B cell (primary cell): ENCODE measurements around the gene CWC27. TPM values are rescaled to one million over a fixed set of nuclear protein-coding genes. Genes with fewer than 3 reads are reported as not detected.
A peak's percentile ranks its signal among the peaks of the same experiment; 100 is the strongest.

Experiments used
- ATAC-seq: fragments of 200-7000 bp; cut with Tn5 transposase; one replicate; pipeline ENCODE4 v1.10.0; 2021; ENCODE audit warnings: low read depth, mild to moderate bottlenecking, moderate number of reproducible peaks, moderate library complexity
- CTCF ChIA-PET: fragments of 350-600 bp; sonication (Branson Sonifier 250); formaldehyde crosslinking; loops from one replicate; lab custom pipeline; 2021; ENCODE audit warnings: antibody characterized with exemption, inconsistent platforms; lab: Charles Lee
- POLR2A ChIA-PET: fragments of 350-600 bp; sonication (Branson Sonifier 250); formaldehyde crosslinking; loops from one replicate; lab custom pipeline; 2021; ENCODE audit warnings: antibody characterized with exemption; lab: Charles Lee
- DNase-seq: peaks from one replicate; pipeline ENCODE4 v3.0.0; 2013
- H2AFZ ChIP-seq: 2 replicates; pipeline ENCODE4 v1.6.1; 2012; ENCODE audit warnings: mild to moderate bottlenecking, low read depth, low read length; ENCODE audit not compliant: insufficient read depth, poor library complexity, severe bottlenecking
- H3K27ac ChIP-seq, 2 donors: 1 replicate in 1 of 2; 2 replicates in 1 of 2; pipeline ENCODE4 v1.5.1; 2012 to 2013; ENCODE audit warnings: low read length in 2 of 2, mild to moderate bottlenecking in 2 of 2, moderate library complexity in 1 of 2
- H3K27me3 ChIP-seq, 4 experiments: fragments of 200-600 bp in 1 of 4; sonication (generic) in 1 of 4; replicated peaks in 1 of 4; 1 replicate in 2 of 4; 2 replicates in 2 of 4; pipeline versions ENCODE4 v1.6.1 to v1.7.0; 2013 to 2016; ENCODE audit warnings: low read length in 3 of 4, mild to moderate bottlenecking in 2 of 4, mixed read lengths in 1 of 4, moderate library complexity in 1 of 4; ENCODE audit not compliant: insufficient read depth in 4 of 4, control insufficient read depth in 3 of 4; ENCODE audit errors: control extremely low read depth in 1 of 4
- H3K36me3 ChIP-seq, 2 experiments: replicated peaks in 1 of 2; 1 replicate in 1 of 2; 2 replicates in 1 of 2; pipeline versions ENCODE4 v1.6.1 to v1.7.1; 2013; ENCODE audit warnings: low read length in 1 of 2; ENCODE audit not compliant: insufficient read depth in 2 of 2, control insufficient read depth in 1 of 2; ENCODE audit errors: control extremely low read depth in 1 of 2, extremely low read depth in 1 of 2
- H3K4me1 ChIP-seq, 2 donors: fragments of 200-600 bp in 1 of 2; sonication (generic) in 1 of 2; 1 replicate in 1 of 2; 2 replicates in 1 of 2; pipeline versions ENCODE4 v1.5.1 to v1.6.1; 2013 to 2017; ENCODE audit warnings: low read length in 2 of 2; ENCODE audit not compliant: control insufficient read depth in 2 of 2, insufficient read depth in 2 of 2
- H3K4me2 ChIP-seq: replicated peaks from 2 replicates; pipeline ENCODE3; 2012; ENCODE audit warnings: mild to moderate bottlenecking, low read depth, low read length; ENCODE audit not compliant: poor library complexity, severe bottlenecking
- H3K4me3 ChIP-seq, 5 experiments: fragments of 200-600 bp in 1 of 5; sonication (generic) in 1 of 5; 1 replicate in 3 of 5; 2 replicates in 2 of 5; pipeline versions ENCODE4 v1.5.1 to v1.7.0; 2011 to 2016; ENCODE audit warnings: low read length in 4 of 5, mild to moderate bottlenecking in 4 of 5, low read depth in 2 of 5, control low read depth in 1 of 5, moderate library complexity in 1 of 5; ENCODE audit not compliant: insufficient read depth in 1 of 5; ENCODE audit errors: control extremely low read depth in 1 of 5, extremely low read depth in 1 of 5
- H3K79me2 ChIP-seq: fragments of 200-600 bp; sonication (generic); one replicate; pipeline ENCODE4 v1.6.0; 2016; ENCODE audit warnings: low read length; ENCODE audit not compliant: control insufficient read depth, insufficient read depth
- H3K9ac ChIP-seq: fragments of 200-600 bp; sonication (generic); 2 replicates; pipeline ENCODE4 v1.6.1; 2017; ENCODE audit warnings: mild to moderate bottlenecking, low read length, moderate library complexity
- H3K9me3 ChIP-seq, 3 donors: one replicate each; pipeline versions ENCODE4 v1.6.1 to v1.7.1; 2013; ENCODE audit warnings: low read length in 2 of 3; ENCODE audit not compliant: control insufficient read depth in 2 of 3, insufficient read depth in 1 of 3; ENCODE audit errors: control extremely low read depth in 1 of 3
- H4K20me1 ChIP-seq: 2 replicates; pipeline ENCODE4 v1.6.0; 2012; ENCODE audit warnings: mild to moderate bottlenecking, low read length; ENCODE audit not compliant: insufficient read depth, control insufficient read depth, poor library complexity, severe bottlenecking
- H3K27ac Mint-ChIP-seq: one replicate; pipeline ENCODE4 v1.8.0; 2021; ENCODE audit warnings: mixed read lengths
- H3K27me3 Mint-ChIP-seq: one replicate; pipeline ENCODE4 v1.8.0; 2021; ENCODE audit warnings: mixed read lengths
- H3K4me1 Mint-ChIP-seq: one replicate; pipeline ENCODE4 v1.8.0; 2021; ENCODE audit warnings: mixed read lengths
- H3K4me3 Mint-ChIP-seq: one replicate; pipeline ENCODE4 v1.8.0; 2021; ENCODE audit warnings: mixed read lengths
- H3K9me3 Mint-ChIP-seq: one replicate; pipeline ENCODE4 v1.8.0; 2022; ENCODE audit warnings: mixed read lengths; ENCODE audit not compliant: insufficient read depth
- CTCF ChIP-seq: fragments of 200-600 bp; IDR thresholded peaks from one replicate; pipeline ENCODE4 v1.8.0; 2022; ENCODE audit warnings: antibody characterized with exemption, mild to moderate bottlenecking
- EZH2 ChIP-seq: IDR thresholded peaks from 2 replicates; pipeline ENCODE4 v1.6.1; 2012; ENCODE audit warnings: borderline replicate concordance, low read depth, mild to moderate bottlenecking, moderate library complexity, low read length; ENCODE audit not compliant: insufficient read depth, poor library complexity, severe bottlenecking
- WGBS: methylation state at CpG from one replicate; pipeline ENCODE4 v1.1.5; 2013; ENCODE audit warnings: missing lambda C conversion rate; ENCODE audit not compliant: insufficient coverage; 5-methylcytosine and 5-hydroxymethylcytosine counted together
- intact Hi-C: fragments of 100-400 bp; cut with micrococcal nuclease; formaldehyde crosslinking; loops from one replicate; pipeline ENCODE4 v1.10.0; 2022
- polyA plus RNA-seq: library from polyadenylated mRNA; depleted of rRNA; stranded (reverse); fragments of >200 nt; gene quantifications from 2 replicates; pipeline ENCODE4 v1.2.3, GENCODE V29; 2012
- total RNA-seq, 2 donors: library from RNA; stranded (reverse); fragments of 120-200 nt in 1 of 2; gene quantifications; 1 replicate in 1 of 2; 2 replicates in 1 of 2; pipeline versions ENCODE4 v1.2.3 to v1.2.4, GENCODE V29; 2013 to 2022

The CWC27 gene
- total and polyA plus RNA-seq, 2 donors (not counting 1 experiment from before 2014, with no cell fraction given) = 6.6 to 30.5 TPM

DNA sequence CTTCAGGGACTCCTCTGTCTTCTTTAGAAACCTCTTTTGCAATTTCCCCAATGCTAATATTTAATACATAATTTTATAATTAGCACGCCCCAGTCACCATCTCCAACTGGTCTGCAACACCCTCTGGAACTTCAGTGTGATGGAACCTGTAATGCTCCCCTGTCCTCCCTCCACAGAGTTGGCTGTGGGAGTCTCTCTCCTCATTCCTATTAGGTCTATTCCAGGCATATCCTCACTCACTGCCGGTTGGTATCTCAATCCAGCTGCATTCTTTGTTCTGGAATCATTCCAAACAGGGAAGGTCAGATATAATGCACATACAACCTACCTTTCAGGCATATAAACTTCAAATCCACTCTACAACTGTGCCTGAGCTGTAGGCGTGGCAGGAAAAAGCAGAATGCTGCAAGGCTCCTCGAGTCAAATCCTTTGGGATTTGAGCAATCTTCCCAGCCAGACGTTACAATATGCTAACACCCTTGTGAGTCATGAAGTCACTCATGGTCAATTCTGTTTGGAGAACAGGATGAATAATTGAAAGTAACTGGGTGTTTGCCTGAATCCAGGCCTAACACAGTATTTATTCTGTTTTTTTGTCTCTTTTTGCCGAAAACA lies 293.8 kb downstream of the CWC27 start:
- POLR2A ChIA-PET = interaction anchor here (1.1 kb wide), 1 partner anchor 28 kb away, joined by 5 read pairs; no protein-coding TSS in a partner anchor
- Histone ChIP-seq H3K9me3 (no peaks in the 10 kb centered on the region), H3K4me2 (peak overlapping the region; percentile 69), H2AFZ (peak overlapping the region; percentile 61), H3K27ac (peak overlapping the region; percentile 70 to 91), H3K36me3 (no peaks in the 10 kb centered on the region), H3K79me2 (no peaks in the 10 kb centered on the region), H3K27me3 (no peaks in the 10 kb centered on the region), H3K4me3 (no peak overlapping the region), H3K4me1 (peaks cover 61% of the 10 kb centered on the region in 2 donors), H3K9ac (peak overlapping the region; percentile 48), H4K20me1 (no peaks in the 10 kb centered on the region)
- H3K4me1 Mint-ChIP-seq = peaks cover 73% of the 10 kb centered on the region
- ATAC-seq (no peak), DNase-seq (no peak)
- H3K9me3 Mint-ChIP-seq = no peaks in the 10 kb centered on the region
- no peaks in the 10 kb centered on the region for H3K27me3 Mint-ChIP-seq
- H3K27ac Mint-ChIP-seq = peak overlapping the region; percentile 59
- TF ChIP-seq EZH2 (no peak), CTCF (no peak)
- CTCF ChIA-PET = interaction anchor here (1.6 kb wide), 1 partner anchor 8 kb away, joined by 3 read pairs; no protein-coding TSS in a partner anchor
- intact Hi-C loops = loop anchor here (5.0 kb wide), 1 partner anchor 40 kb away; no protein-coding TSS in a partner anchor
- 86% methylated on average over 3 of the region's 6 CpGs for WGBS
- no peak overlapping the region for H3K4me3 Mint-ChIP-seq

GRCh38 chr5:65065001-65065511 lies 296.3 kb downstream of the CWC27 start:
- no peaks in the 10 kb centered on the region for H3K9me3 ChIP-seq
- no peak for TF ChIP-seq EZH2
- TF ChIP-seq CTCF = no peak

More at GRCh38 chr5:65065001-65065511, 296.3 kb downstream of the CWC27 start:
- DNase-seq (no peak), ATAC-seq (no peak)
- POLR2A ChIA-PET = interaction anchor here (0.9 kb wide), 1 partner anchor 15 kb away, joined by 4 read pairs; no protein-coding TSS in a partner anchor
- Mint-ChIP-seq H3K4me1 (peaks cover 70% of the 10 kb centered on the region), H3K27ac (peak overlapping the region; percentile 16), H3K9me3 (no peaks in the 10 kb centered on the region), H3K4me3 (no peak overlapping the region), H3K27me3 (no peaks in the 10 kb centered on the region)
- H3K27ac ChIP-seq = no peak overlapping the region
- WGBS = 92% methylated on average over 2 of the region's 2 CpGs
- H3K4me2 ChIP-seq = no peak overlapping the region
- no peak overlapping the region for H2AFZ ChIP-seq
- no peak overlapping the region for H3K9ac ChIP-seq
- H3K27me3 ChIP-seq = no peaks in the 10 kb centered on the region
- CTCF ChIA-PET = interaction anchor here (1.4 kb wide), 1 partner anchor 11 kb away, joined by 4 read pairs; no protein-coding TSS in a partner anchor
- peaks cover 54 to 59% of the 10 kb centered on the region in 2 donors for H3K4me1 ChIP-seq
- no peak overlapping the region for H3K4me3 ChIP-seq
- H3K79me2 ChIP-seq = no peaks in the 10 kb centered on the region
- H4K20me1 ChIP-seq = no peaks in the 10 kb centered on the region
- no peaks in the 10 kb centered on the region for H3K36me3 ChIP-seq
- intact Hi-C loops = no loop called here
